Dendritic cell treated with granulocyte-macrophage colony-stimulating factor and Interleukin-4, amounts not matched to agents 40 ng/mL and 50 ng/mL, for 4 days (primary cell): Measurements from ENCODE around the gene PTPRK.

Experiments
- H3K27ac Mint-ChIP-seq: one replicate; pipeline ENCODE4 v1.8.0; 2022; ENCODE audit warnings: mild to moderate bottlenecking, mixed read lengths
- H3K27me3 Mint-ChIP-seq: one replicate; pipeline ENCODE4 v1.8.0; 2022; ENCODE audit warnings: mild to moderate bottlenecking, mixed read lengths
- H3K36me3 Mint-ChIP-seq: one replicate; pipeline ENCODE4 v1.8.0; 2022; ENCODE audit warnings: low read depth, mixed read lengths
- H3K4me1 Mint-ChIP-seq: one replicate; pipeline ENCODE4 v1.8.0; 2022; ENCODE audit warnings: low read depth, mixed read lengths
- H3K4me3 Mint-ChIP-seq: one replicate; pipeline ENCODE4 v1.8.0; 2022; ENCODE audit warnings: mild to moderate bottlenecking, moderate library complexity, mixed read lengths
- H3K9me3 Mint-ChIP-seq: one replicate; pipeline ENCODE4 v1.8.0; 2022; ENCODE audit warnings: mixed read lengths
- intact Hi-C: fragments of 100-400 bp; cut with micrococcal nuclease; formaldehyde crosslinking; loops from one replicate; pipeline ENCODE4 v1.15.0; 2022

PTPRK gene

GRCh38 chr6:127924031-127924430 lies 596.4 kb downstream of the PTPRK start:
- Mint-ChIP-seq H3K36me3 (no peaks in the 10 kb centered on the region), H3K4me3 (no peak overlapping the region), H3K4me1 (no peaks in the 10 kb centered on the region), H3K27me3 (no peaks in the 10 kb centered on the region), H3K27ac (no peak overlapping the region), H3K9me3 (peaks cover 69% of the 10 kb centered on the region)
- intact Hi-C loops = no loop called here

GRCh38 chr6:127923135-127923534 lies 597.3 kb downstream of the PTPRK start:
- H3K4me3 Mint-ChIP-seq = no peak overlapping the region
- intact Hi-C loops = no loop called here
- no peaks in the 10 kb centered on the region for H3K36me3 Mint-ChIP-seq
- peaks cover 62% of the 10 kb centered on the region for H3K9me3 Mint-ChIP-seq
- no peaks in the 10 kb centered on the region for H3K27me3 Mint-ChIP-seq
- no peak overlapping the region for H3K27ac Mint-ChIP-seq
- H3K4me1 Mint-ChIP-seq = no peaks in the 10 kb centered on the region

GRCh38 chr6:127921982-127922381 lies 598.4 kb downstream of the PTPRK start:
- Mint-ChIP-seq H3K9me3 (peaks cover 52% of the 10 kb centered on the region), H3K4me1 (no peaks in the 10 kb centered on the region), H3K27ac (no peak overlapping the region), H3K36me3 (no peaks in the 10 kb centered on the region), H3K4me3 (no peak overlapping the region), H3K27me3 (no peaks in the 10 kb centered on the region)
- intact Hi-C loops = no loop called here

GRCh38 chr6:127920804-127921203 lies 599.6 kb downstream of the PTPRK start:
- Mint-ChIP-seq H3K27me3 (no peaks in the 10 kb centered on the region), H3K27ac (no peak overlapping the region), H3K9me3 (peaks cover 40% of the 10 kb centered on the region), H3K4me1 (no peaks in the 10 kb centered on the region), H3K36me3 (no peaks in the 10 kb centered on the region), H3K4me3 (no peak overlapping the region)
- intact Hi-C loops = no loop called here
